Kasumi-1 (cell line): Measurements from ENCODE around the gene POTEE.
"Not testable (repeated sequence)": the region's sequence is repeated elsewhere in the genome, so short reads cannot be mapped to it uniquely, and the experiment has no call there.

Experiments
- DNase-seq, 2 experiments: peaks; one replicate each; lab custom pipeline; 2025; lab: John Stamatoyannopoulos, UW

Gene POTEE

GRCh38 chr2:131209030-131209772 lies at the start of gene POTEE:
Gene POTEE, plus strand, starts transcription at chr2:131209536. Its CDS starts 8,867 bp downstream, at chr2:131218403.
- not testable (repeated sequence) for DNase-seq

- DNase-seq: not testable (repeated sequence)
These were observed 43.8 kb upstream of the POTEE start for GRCh38 chr2:131165562-131165961.

GRCh38 chr2:131168538-131168937 lies 40.8 kb upstream of the POTEE start:
- no peak for DNase-seq

GRCh38 chr2:131178050-131178449 lies 31.3 kb upstream of the POTEE start:
- DNase-seq: not testable (repeated sequence)

- DNase-seq: not testable (repeated sequence)
These were observed 30.5 kb upstream of the POTEE start for GRCh38 chr2:131178721-131179418.

- not testable (repeated sequence) for DNase-seq
These were observed 27.9 kb upstream of the POTEE start for GRCh38 chr2:131181451-131181850.

GRCh38 chr2:131193421-131193820 lies 15.9 kb upstream of the POTEE start:
- not testable (repeated sequence) for DNase-seq

GRCh38 chr2:131196186-131196585 lies 13.2 kb upstream of the POTEE start:
- not testable (repeated sequence) for DNase-seq

GRCh38 chr2:131201098-131201497 lies 8.2 kb upstream of the POTEE start:
- no peak for DNase-seq

- not testable (repeated sequence) for DNase-seq
These were observed 1.5 kb upstream of the POTEE start for GRCh38 chr2:131207839-131208238.

- DNase-seq: not testable (repeated sequence)
These were observed 403 bp downstream of the POTEE start for GRCh38 chr2:131209773-131210104.

GRCh38 chr2:131210434-131211211 lies 1.3 kb downstream of the POTEE start:
- DNase-seq: not testable (repeated sequence)

GRCh38 chr2:131217238-131217986 lies 8.1 kb downstream of the POTEE start:
- not testable (repeated sequence) for DNase-seq

- DNase-seq: not testable (repeated sequence)
These were observed 26.5 kb downstream of the POTEE start for GRCh38 chr2:131235543-131236449.
